G401.6 (cell line): ENCODE measurements around the gene OTOG.

Experiments used
- FAIRE-seq: peaks from 2 replicates; lab custom pipeline; 2012; peaks lifted over from hg19 to GRCh38; lab: Jason Lieb, UNC

The OTOG gene

GRCh38 chr11:17547051-17547577 lies at the start of gene OTOG:
TSS of gene OTOG (plus strand) at chr11:17547259. CDS start at chr11:17547373, 114 bp downstream.
- FAIRE-seq, result no peak

- FAIRE-seq, result no peak
Measured at GRCh38 chr11:17498058-17498457, 49.0 kb upstream of the OTOG start.

DNA sequence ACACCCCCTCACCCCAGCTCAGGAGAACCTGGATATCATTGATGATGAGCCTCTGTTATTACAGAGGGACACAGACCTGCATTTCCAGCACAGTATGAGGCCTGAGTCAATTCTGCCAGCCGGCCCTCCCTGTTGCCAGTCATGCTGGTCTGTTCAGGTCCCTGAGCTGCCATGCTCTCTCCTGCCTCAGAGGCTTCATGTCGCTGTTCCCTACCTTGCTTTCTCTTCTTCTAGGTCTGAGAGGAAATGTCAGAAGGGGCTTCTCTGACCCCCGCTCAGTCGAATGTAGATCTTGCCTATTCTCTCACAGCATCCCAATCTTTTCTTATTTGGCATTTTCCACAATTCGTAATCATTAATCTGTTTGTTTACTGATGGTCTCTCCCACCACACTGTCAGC lies 48.6 kb upstream of the OTOG start:
- no peak for FAIRE-seq

GRCh38 chr11:17500673-17501072 lies 46.4 kb upstream of the OTOG start:
- no peak for FAIRE-seq

- FAIRE-seq, result no peak
Measured at GRCh38 chr11:17502630-17503029, 44.4 kb upstream of the OTOG start.

DNA sequence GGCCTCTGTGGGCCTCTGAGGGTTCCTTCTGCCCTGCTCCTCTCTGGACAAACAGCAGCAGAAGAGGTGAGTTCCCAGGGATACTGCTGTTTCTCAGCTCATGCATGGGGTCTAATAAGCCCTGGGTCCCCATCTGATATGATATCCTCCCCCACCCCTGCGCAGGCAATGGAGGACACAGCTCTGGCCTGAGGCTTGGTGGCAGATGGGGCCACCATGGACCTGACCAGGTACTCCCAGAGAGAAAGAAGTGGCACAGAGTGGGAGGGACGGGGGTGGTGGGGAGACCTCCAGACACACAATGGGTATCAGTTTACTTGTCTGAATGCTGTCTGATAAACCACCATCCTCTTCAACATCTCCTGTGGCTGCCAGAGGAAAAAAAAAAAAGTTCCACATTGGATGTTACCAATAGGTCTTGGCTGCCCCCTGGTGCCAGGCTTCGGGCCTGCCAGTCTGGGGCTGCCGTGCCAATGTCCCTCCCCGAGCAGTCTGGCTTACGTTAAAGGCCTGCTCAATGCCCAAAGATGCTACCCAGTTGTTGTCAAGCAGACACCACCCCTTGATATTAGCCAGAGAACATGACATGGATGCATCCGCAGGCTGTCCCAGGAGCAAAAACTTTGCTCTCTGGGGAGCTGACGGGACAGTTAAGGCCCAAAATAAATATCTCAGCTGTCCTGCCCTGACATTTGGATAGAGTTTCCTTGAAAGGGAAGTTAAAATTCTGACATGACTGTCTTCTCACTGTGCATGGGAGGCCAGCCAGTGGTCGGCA lies 42.5 kb upstream of the OTOG start:
- no peak for FAIRE-seq

DNA sequence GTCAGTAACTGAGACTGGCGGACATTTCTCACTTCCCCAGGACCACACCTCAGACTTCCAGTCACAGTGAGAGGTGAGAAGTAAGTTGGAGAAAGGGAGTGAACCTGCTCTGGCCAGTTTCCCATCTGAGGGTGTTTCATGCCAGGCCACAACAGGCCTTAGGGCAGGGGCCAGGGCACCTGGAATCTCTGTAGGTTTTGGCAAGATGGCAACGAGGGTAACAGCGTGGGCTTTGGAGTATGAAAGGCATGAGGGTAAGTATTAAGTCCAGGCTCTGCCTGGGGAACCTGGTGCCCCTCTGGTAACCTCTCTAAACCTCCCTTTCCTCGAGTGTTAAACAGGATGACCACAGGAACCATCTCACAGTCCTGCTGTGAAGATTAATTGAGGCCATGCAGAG lies 41.9 kb upstream of the OTOG start:
- FAIRE-seq, result no peak

GRCh38 chr11:17506314-17506713 lies 40.7 kb upstream of the OTOG start:
- FAIRE-seq, result no peak

- no peak for FAIRE-seq
Measured at GRCh38 chr11:17506942-17507341, 40.1 kb upstream of the OTOG start.

- no peak for FAIRE-seq
Measured at GRCh38 chr11:17507773-17508172, 39.3 kb upstream of the OTOG start.

- FAIRE-seq, result no peak
Measured at GRCh38 chr11:17508306-17508705, 38.8 kb upstream of the OTOG start.

DNA sequence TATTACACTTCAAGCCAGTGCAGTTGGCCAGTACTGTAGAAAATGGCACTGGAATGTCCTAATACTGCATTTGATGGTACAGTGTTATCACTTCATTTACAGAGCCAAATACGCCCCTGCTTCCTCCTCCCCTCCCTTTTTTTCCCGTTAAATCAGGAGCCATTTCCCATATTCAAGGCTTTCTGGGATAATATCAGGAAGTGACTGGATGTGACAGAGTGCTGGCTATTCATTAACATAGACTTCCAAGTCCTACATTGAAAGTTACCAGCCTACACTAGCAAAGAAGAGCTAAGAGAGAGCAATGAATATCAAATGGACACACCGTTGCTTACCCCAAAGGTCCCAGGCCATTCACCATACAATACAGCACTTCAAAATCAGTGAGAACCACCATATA lies 38.3 kb upstream of the OTOG start:
- no peak for FAIRE-seq

GRCh38 chr11:17510507-17511206 lies 36.4 kb upstream of the OTOG start:
- FAIRE-seq, result no peak

DNA sequence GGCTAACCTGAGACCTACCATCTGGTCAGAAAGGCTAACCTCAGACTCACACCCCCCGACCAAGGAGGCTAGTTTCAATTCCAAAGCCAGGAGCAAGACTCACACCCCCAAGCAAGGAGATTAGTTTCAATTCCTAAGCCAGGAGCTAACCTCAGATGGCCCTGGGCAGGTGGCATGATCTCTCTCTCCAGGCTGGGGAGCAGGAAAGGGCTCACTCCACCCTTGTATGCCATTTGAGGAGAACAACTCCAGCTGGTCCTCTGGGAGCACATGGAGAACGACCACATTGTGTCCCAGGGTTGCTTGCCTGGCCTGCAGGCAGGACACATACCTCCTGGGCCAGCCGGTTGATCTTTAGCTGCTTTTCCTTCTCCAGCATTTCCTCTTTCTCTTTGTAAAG lies 35.5 kb upstream of the OTOG start:
- FAIRE-seq, result no peak

GRCh38 chr11:17512101-17512500 lies 35.0 kb upstream of the OTOG start:
- FAIRE-seq, result no peak

- FAIRE-seq, result no peak
Measured at GRCh38 chr11:17513853-17514252, 33.2 kb upstream of the OTOG start.

GRCh38 chr11:17514476-17514875 lies 32.6 kb upstream of the OTOG start:
- no peak for FAIRE-seq

DNA sequence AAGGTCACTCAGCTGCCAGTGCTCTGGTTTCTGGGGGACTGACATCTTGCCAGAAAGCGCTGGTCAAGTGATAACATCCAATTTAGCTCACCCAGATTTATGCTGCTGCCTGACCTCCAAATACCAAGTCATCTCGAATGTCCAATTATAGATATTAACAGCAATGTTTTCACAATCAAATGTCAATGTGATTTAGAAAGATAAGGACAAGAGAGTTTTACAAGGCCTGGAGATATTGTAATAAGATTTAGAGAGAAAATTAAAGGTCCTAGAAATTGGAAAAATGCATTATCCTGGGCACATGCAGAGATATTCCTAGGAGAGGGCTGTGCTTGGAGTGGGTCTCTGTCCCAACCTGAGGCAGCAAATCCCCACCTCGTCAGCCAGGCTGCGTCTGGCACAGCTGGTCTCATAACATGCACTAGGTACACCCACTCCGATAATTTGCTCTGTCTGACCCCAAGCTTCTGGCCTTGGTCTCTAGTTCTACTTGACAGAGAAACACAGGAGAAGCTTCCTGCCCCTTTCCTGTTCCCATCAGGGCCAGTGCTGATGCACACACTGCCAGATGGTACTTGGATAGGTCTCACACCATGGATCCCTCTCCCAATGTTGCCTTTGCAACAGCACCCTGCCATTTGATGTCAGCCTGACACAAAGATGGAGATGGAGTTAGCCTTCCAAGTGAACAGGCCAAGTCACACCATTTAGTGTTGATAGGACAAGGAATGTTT lies 31.4 kb upstream of the OTOG start:
- no peak for FAIRE-seq

- FAIRE-seq, result no peak
Measured at GRCh38 chr11:17516551-17517150, 30.4 kb upstream of the OTOG start.

- no peak for FAIRE-seq
Measured at GRCh38 chr11:17517186-17517585, 29.9 kb upstream of the OTOG start.

GRCh38 chr11:17518366-17518765 lies 28.7 kb upstream of the OTOG start:
- no peak for FAIRE-seq

GRCh38 chr11:17519061-17519885 lies 27.8 kb upstream of the OTOG start:
- no peak for FAIRE-seq
